ENCODE measurements around the gene TRERF1. TPM values are rescaled to one million over a fixed set of nuclear protein-coding genes. Genes with fewer than 3 reads are reported as not detected.

TRERF1 gene
- polyA plus RNA-seq, 3 donors = 0.58 to 10.0 (median 2.0) TPM

DNA sequence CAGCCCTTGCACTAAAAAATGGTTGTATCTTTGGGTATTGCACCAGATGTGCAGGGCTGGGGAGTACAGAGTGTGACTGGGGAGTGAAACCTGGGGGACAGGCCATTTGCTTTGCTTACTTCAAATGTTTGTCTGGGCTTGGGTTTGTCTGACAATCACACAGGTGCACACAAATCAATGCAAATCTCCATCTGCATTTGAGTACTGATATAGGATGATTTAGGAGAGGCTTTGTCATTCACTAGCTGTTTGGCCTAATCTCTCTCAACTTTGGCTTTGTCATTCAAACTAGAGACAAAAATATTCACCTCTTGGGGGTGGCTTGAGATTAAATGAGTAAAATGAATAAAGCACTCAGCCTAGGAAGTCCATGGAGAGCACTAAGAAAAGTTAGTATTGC is 274.7 kb downstream of the TRERF1 start:
- Mint-ChIP-seq H3K27me3 (ENCODE audit: low read depth in 3 of 3) (peaks cover 4 to 9% (median 5%) of the 10 kb centered on the region in 3 donors), H3K4me3 (no peak overlapping the region), H3K36me3 (no peaks in the 10 kb centered on the region), H3K4me1 (peaks cover 8% of the 10 kb centered on the region), H3K9me3 (no peaks in the 10 kb centered on the region), H3K27ac (no peak overlapping the region)
- DNase-seq = no peak
- Histone ChIP-seq H3K79me2 (ENCODE audit: insufficient read depth, low read length) (no peaks in the 10 kb centered on the region), H3K4me2 (replicated peaks; ENCODE audit: extremely low read depth, low read length, poor library complexity, severe bottlenecking) (no peak overlapping the region), H3K27ac (ENCODE audit: low read depth in 1 of 2, low read length in 2 of 2) (no peak overlapping the region), H3K27me3 (ENCODE audit: control insufficient read depth in 2 of 2, insufficient read depth in 2 of 2, low read length in 2 of 2) (no peaks in the 10 kb centered on the region), H3K4me3 (replicated peaks in 1 of 3; ENCODE audit: low read depth in 2 of 3, low read length in 3 of 3) (no peak overlapping the region), H3K4me1 (ENCODE audit: control insufficient read depth in 1 of 2, insufficient read depth in 2 of 2, low read length in 2 of 2) (peaks cover 0 to 3% of the 10 kb centered on the region in 2 donors), H3K9ac (ENCODE audit: insufficient read depth, low read length, poor library complexity, severe bottlenecking) (no peak overlapping the region), H2AFZ (ENCODE audit: insufficient read depth, low read depth, low read length, poor library complexity, severe bottlenecking) (no peak overlapping the region), H3K9me3 (replicated peaks in 1 of 2; ENCODE audit: control insufficient read depth in 1 of 2, insufficient read depth in 1 of 2, low read length in 2 of 2) (no peaks in the 10 kb centered on the region), H4K20me1 (ENCODE audit: insufficient read depth, low read length) (no peaks in the 10 kb centered on the region), H3K36me3 (replicated peaks in 1 of 2; ENCODE audit: control insufficient read depth in 1 of 2, insufficient read depth in 2 of 2, low read length in 2 of 2) (no peaks in the 10 kb centered on the region)
- intact Hi-C loops (cut with micrococcal nuclease) = no loop called here
- TF ChIP-seq CTCF (IDR thresholded peaks at IDR 0.05) = no peak

- H2AFZ ChIP-seq (ENCODE audit: insufficient read depth, low read depth, low read length, poor library complexity, severe bottlenecking) = no peak overlapping the region
- no peak overlapping the region for H3K4me2 ChIP-seq (replicated peaks; ENCODE audit: extremely low read depth, low read length, poor library complexity, severe bottlenecking)
- H3K4me1 ChIP-seq (ENCODE audit: control insufficient read depth in 1 of 2, insufficient read depth in 2 of 2, low read length in 2 of 2) = peaks cover 0 to 3% of the 10 kb centered on the region in 2 donors
- H3K36me3 ChIP-seq (replicated peaks in 1 of 2; ENCODE audit: control insufficient read depth in 1 of 2, insufficient read depth in 2 of 2, low read length in 2 of 2) = no peaks in the 10 kb centered on the region
- H3K27ac ChIP-seq (ENCODE audit: low read depth in 1 of 2, low read length in 2 of 2) = no peak overlapping the region
- no peak overlapping the region for H3K4me3 ChIP-seq (replicated peaks in 1 of 3; ENCODE audit: low read depth in 2 of 3, low read length in 3 of 3)
- H3K27me3 ChIP-seq (ENCODE audit: control insufficient read depth in 2 of 2, insufficient read depth in 2 of 2, low read length in 2 of 2) = no peaks in the 10 kb centered on the region
- TF ChIP-seq CTCF (IDR thresholded peaks at IDR 0.05) = no peak
- H4K20me1 ChIP-seq (ENCODE audit: insufficient read depth, low read length) = no peaks in the 10 kb centered on the region
- H3K79me2 ChIP-seq (ENCODE audit: insufficient read depth, low read length) = no peaks in the 10 kb centered on the region
- no peak overlapping the region for H3K27ac Mint-ChIP-seq
- intact Hi-C loops (cut with micrococcal nuclease) = no loop called here
- no peak overlapping the region for H3K4me3 Mint-ChIP-seq
- no peak overlapping the region for H3K9ac ChIP-seq (ENCODE audit: insufficient read depth, low read length, poor library complexity, severe bottlenecking)
- H3K4me1 Mint-ChIP-seq = peaks cover 8% of the 10 kb centered on the region
- no peaks in the 10 kb centered on the region for H3K9me3 Mint-ChIP-seq
- no peak for DNase-seq
- 91% methylated on average over 1 of the region's 5 CpGs for WGBS (ENCODE audit: insufficient coverage)
- no peaks in the 10 kb centered on the region for H3K9me3 ChIP-seq (replicated peaks in 1 of 2; ENCODE audit: control insufficient read depth in 1 of 2, insufficient read depth in 1 of 2, low read length in 2 of 2)
- peaks cover 4 to 7% (median 5%) of the 10 kb centered on the region in 3 donors for H3K27me3 Mint-ChIP-seq (ENCODE audit: low read depth in 3 of 3)
- no peaks in the 10 kb centered on the region for H3K36me3 Mint-ChIP-seq
Measured at GRCh38 chr6:42175860-42176259, 275.9 kb downstream of the TRERF1 start.

Other genes starting within 250 kb of the TRERF1 start
- 10 to 100 TPM in 2 of 3 donors, 1 to 10 TPM in 1; 9.2 to 33.0 (median 31.4) TPM for gene MRPS10, start 234.1 kb downstream of the TRERF1 start, polyA plus RNA-seq
- 10 to 100 TPM in 2 of 3 donors, 1 to 10 TPM in 1; 9.0 to 17.8 (median 12.8) TPM for gene UBR2, start 112.1 kb upstream of the TRERF1 start, polyA plus RNA-seq